GM19238 (cell line): ENCODE measurements around the gene ACTR5.
"Not testable (repeated sequence)": the region's sequence is repeated elsewhere in the genome, so short reads cannot be mapped to it uniquely, and the experiment has no call there.

Experiments used
- DNase-seq: peaks from one replicate; pipeline ENCODE4 v3.0.0; 2011; ENCODE audit warnings: low spot score; ENCODE audit not compliant: insufficient read length

ACTR5 gene

DNA sequence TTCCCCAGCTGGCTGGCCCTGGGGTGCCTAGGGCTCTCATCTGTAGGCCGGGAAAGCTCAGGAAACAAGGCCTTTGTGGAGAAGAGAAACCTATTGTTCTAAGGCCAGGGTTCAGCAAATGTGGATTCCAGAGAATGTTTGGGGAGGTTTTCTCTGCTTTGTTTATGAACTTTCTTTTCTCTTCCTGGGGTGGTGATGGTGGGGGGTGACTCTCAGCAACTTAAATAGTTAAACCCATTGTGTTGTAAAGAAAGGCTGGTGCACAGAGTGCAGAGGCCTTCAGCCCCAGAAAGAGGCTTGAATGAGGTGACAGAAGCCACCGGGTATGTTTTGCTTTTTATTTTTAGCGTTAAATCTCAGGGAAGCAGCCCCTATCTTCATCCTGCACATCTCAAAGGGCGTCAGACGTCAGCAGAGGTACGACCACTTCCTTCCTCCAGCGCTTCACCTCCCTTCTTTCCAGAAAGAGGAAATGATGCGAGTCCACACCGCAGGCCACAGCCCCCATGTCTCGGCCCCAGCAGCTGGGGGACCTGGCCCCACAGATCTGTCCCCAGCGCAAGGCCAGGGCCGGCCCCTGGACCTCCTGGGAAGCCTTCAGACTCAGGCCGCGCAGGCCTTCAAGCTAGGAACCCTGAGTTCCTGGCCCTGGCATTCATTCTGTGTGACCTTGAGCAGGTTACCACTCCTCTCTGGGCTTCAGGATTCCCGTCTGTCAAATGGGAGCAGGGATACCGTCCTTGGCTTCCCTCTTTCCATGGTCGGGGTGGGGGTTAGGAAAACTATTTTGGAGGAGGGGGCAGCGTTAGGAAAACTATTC, 56.6 kb downstream of the ACTR5 start:
- DNase-seq: peak; percentile 35

DNA sequence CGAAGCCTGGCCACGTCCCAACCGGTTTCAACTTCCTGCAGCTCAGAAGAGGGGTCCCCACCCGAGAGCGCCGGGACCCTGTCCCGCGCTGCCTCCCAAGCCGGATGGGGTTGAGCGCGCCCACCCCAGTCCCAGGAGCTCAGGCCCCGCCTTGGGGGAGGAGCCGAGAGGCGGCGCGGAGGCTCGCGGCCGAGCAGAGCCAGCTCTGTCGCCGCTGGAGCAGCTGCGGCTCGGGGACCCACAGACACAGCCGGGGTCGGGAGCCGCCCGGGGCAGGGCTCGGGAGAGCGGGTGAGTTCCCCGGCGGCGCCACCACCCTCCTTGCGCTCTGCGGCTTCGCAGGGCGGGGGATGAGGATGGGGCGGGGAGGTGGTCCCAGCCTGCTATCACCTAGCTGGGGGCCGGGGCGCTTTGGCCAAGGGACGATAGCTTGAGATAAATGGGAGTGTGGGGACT, 57.3 kb downstream of the ACTR5 start, which contains the start of gene PPP1R16B:
TSS of gene PPP1R16B (plus strand) at position 196 of the 456 bp plus-strand sequence. CDS start 30,229 bp downstream, outside the sequence.
- peak; percentile 62 for DNase-seq

DNA sequence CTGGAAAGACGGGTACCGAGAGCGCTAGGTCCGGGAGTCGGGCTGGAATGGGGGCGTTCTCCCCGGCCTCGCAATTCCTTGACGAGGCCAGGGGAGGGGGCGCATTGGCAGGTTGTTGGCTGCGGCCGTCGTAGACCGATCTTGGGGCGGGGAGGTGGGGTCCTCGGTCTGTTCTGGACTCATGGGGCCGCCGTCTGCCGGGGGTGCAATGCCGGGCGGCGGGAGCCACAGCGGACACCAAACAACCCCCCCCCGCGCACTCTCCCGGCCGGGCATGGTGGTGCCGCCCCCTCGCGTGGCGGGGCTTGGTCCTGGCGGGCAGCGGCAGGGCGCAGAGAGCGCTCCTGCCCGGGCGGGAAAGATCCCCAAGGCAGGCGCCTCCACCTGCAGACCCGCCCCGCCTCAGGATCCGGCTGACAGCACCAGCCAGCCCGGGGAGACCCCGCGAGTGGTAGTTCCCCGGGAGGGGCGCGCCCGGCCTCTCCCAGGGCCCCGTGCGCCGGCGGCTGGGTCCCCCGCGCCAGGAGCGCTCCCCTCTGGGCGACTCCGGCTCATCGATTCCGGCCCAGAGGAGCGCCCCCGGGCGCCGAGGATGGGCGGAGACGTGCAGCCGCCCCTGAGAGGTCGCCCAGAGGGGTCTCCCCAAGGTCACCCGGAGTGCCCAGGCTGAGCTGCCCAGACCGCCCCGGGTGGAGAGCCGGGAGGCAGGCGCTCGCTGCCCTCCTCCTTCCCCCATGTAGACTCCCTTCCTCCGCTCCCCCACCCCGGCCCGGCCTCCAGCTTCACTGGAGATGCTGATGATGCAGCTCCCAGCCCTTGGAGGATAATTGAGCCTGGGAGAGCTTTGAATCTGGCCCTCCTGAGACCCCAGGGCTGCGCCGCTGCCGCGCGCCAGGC, 57.9 kb downstream of the ACTR5 start:
- peak; percentile 26 for DNase-seq

DNA sequence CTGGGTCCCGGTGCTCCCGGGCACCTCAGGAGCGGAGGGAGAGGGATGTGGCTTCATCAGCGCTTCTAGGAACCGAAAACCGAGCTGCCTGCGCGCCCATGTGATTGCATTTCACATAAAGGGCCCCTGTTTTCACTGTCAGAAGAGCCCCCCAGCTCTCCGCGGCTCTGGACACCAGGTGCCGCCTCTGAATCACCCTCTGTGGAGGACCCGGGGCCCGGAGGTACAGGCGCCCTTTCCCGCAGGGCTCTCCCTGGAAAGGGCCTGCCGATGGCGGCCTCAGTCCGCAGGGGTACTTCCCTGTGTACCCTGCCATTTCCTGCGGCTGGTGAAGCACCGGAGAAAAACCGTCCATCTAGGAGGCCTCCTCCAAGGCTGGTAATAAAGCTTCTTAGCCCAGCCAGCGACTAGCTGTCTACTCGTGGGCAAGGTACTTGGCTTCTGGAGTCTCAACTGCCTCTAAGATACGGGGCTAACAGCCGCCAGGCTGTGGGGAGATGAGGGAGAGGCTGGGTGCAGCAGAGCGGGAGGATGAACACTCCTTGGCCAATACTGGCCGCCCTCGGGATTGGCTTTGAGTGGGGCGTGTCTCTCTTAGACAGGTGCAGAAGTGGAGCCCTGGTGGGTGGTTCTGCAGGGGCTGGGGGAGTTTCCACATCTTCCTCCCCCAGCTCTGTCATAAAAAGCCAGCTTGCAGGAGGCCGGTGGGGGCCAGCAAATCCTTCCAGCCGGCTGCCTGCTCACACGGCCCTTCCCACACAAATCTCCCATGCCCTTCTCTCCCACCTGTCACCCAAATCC, 58.8 kb downstream of the ACTR5 start:
- DNase-seq: peak; percentile 34

DNA sequence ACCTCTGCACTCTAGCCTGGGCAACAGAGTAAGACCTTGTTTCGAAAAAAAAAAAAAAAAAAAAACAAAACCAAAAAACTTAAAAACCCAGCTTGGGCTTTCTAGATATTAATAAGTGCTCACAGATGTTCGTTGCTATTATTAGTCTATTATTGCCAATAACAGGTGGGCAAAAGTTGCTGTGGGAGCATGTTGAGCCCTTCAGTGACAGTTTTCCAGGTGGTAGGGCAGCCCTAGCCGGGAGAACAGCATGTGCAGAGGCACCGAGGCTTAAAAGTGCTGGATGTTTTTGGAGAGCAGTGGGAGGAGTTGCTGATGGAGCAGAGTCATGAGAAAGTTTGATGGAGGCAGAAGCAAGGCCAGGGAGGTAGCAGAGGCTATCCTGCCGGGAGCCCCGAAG, 61.7 kb downstream of the ACTR5 start:
- DNase-seq: no peak

DNA sequence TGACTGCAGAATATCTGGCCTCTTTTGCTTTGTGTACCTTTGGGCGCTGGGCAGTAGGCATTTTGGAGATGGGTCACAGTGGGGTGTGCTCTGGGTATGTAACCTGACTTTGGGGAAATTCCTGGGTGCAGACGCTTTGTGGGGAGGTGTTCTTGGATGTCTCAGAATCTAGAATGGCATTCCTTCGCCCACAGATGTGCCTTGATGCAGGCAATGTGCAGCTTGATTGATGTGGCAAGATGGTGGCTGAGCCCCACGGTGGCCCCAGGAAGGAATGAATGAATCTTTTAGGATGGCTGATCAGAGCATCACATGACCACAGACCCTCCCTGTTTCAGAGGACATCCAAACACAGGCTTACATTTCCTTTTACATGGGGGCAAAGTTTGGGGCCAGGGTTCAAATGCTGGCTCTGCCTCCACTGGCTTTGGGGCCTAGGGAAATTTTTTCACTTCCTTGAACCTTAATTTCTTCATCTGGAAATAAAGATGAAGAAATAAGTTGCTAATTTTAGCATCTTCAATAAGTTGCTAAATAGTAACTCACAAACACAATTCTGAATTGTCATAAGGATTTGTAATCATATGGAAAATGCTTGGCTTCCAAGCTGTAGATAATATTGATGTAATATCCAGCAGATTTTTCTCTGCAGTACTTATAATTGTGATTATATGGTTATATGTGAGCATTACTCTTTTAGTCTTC, 62.8 kb downstream of the ACTR5 start:
- DNase-seq: no peak

DNA sequence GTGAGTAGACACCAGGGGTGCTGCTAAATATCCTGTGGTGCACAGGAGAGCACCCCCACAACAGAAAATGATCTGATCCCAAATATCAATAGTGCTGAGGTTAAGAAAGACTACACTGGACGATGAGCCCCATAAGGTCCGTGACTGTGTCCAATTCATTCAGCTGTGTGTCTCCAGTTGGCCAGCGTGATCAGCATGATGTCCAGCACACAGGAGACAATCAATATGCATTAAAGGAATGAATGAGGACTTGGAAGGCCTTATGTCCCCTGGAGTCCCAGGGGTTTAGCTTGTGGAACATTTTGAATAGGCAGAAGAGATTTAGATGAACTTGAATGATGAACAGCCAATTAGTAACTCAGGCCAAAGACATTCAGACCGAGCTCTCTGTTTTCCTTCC, 63.5 kb downstream of the ACTR5 start:
- no peak for DNase-seq

DNA sequence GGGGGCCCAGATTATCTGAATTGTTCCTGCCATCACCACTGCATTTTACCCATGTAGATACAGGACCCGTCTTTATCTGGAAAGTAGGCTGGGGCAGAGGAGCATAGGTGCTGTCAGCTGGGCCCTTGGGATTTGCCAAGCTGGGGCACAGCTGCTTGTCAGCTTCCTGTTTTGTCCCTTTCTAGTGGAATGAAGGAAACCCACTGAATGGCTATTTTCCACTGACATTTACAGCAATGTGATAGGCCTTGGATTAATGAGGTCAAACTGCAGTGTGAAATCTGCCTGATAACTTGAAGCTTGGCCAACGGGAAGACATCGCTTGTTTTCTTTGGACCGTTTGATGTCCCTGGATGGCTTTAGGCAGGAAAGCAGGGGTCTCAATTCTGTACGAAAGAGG, 63.9 kb downstream of the ACTR5 start:
- DNase-seq: no peak

DNA sequence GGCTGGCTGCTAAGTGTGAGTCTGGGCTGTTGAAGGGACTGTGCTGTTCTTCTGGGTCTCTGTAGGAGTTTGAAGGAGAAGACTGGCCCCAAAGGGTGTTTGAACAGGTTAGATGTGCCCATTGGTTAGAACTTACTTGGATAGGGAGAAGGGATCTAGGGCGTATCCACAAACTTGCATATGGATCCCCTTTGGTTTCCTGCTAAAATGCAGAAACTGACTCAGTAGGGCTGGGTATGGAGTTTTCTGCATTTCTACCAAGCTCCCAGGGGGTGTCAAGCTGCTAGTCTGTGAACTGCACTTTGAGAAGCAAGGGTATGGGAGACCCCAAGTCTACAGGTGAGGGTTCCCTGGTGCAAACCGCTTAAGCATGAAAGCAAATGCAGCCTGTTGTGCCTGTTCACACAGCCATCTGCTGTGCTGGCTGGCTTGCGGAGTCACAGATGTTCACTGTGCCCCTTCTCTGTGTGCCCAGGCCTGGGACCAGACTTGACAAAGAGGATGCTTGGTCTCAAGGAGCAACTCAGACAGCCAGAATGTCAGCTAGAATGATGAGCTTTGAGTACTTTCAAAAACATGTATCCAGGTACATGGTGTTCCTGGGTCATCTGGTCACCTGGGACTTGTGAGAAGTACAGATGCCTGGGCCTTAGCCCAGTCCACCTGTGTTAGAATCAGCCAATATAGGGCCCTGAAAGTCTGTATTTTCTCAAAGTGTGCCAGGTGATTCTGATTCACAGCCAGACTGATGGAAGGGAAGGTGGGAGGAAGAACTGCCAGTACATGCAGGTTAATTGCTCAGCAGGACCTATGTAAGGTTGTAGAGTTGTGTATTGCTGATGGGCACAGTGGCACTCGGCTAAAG, 64.7 kb downstream of the ACTR5 start:
- DNase-seq: no peak

DNA sequence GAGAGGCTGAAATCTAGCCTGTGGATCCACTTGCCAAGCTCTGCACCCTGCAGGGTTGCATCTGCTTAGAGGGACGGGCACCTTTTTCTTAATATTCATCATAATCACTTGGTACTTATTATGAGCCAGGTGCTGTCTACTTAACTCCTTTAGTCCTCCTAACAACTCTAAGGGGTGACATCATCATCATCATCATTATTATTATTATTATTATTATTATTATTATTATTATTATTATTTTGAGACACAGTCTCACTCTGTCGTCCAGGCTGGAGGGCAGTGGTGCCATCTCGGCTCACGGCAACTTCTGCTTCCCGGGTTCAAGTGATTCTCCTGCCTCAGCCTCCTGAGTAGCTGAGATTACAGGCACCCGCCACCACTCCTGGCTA, 65.3 kb downstream of the ACTR5 start:
- not testable (repeated sequence) for DNase-seq

DNA sequence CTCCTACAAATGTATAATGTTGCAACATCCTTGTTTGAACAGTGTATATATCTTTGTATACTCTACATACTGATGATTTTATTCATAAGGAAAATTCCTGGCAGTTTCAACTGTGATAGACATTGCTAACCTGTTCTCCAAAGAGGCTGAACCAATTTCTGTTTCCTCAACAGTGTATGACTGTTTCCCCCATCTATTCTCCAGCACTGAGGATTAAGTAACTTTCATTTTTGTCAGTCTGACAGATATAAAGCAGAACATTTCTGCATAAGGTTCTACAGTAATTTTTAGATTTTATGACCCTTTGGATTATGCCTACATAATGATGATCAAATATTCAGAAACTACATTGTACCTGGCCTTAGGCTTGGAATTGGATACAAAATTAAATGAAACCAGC, 67.2 kb downstream of the ACTR5 start:
- no peak for DNase-seq

DNA sequence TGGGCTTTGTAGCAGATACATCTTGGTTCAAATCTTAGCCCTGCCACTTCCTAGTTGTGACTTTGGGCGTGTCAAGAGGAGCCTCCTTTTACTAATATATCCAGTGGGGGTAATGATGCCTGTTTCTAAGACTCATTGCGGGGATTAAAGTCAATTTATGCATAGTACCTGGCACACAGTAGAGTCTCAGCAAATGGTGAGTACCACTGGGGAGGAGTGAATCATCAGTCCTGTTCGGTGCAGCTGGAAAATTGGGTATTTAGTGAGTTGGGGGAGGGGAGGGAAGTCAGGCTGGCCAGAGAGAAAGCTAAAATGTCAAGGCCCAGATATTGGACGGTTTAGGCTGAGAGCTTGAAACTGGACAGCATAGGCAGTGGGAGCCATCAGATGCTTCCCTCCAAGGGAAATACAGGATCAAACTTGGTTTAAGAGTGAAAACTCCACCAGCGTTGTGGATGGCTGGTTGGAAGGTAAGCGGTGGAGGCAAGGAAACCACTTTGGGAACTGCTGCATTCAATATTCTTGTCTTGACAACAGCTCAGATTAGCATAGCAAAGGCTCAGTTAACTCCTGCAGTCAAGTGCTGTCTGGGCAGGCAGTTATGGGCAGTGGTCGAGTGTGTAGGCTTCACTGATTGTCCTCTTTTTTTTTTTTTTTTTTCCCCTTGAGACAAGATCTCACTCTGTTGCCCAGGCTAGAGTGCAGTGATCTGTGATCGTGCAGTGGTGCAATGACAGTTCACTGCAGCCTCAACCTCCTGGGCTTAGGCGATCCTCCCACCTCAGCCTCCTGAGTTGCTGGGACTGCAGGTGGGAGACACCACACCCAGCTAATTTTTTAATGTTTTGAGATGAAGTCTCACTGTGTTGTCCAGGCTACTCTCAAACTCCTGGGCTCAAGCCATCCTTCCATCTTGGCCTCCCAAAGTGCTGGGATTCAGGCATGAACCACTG, 70.1 kb downstream of the ACTR5 start:
- DNase-seq: no peak
